Measurements from ENCODE around the gene ARHGEF10L.

The ARHGEF10L gene

GRCh38 chr1:17569200-17570139 lies 30.0 kb downstream of the ARHGEF10L start:
- DNase-seq (ENCODE audit: low spot score), result no peak

- DNase-seq (ENCODE audit: low spot score), result no peak
Measured at GRCh38 chr1:17570228-17570627, 30.7 kb downstream of the ARHGEF10L start.

- DNase-seq (ENCODE audit: low spot score), result no peak
Measured at GRCh38 chr1:17572264-17572985, 32.9 kb downstream of the ARHGEF10L start.

- no peak for DNase-seq (ENCODE audit: low spot score)
Measured at GRCh38 chr1:17573518-17574041, 34.1 kb downstream of the ARHGEF10L start.

GRCh38 chr1:17574516-17574915 lies 35.0 kb downstream of the ARHGEF10L start:
- DNase-seq (ENCODE audit: low spot score), result no peak

- DNase-seq (ENCODE audit: low spot score), result no peak
Measured at GRCh38 chr1:17575797-17576518, 36.5 kb downstream of the ARHGEF10L start.

GRCh38 chr1:17576519-17576853 lies 37.0 kb downstream of the ARHGEF10L start:
- no peak for DNase-seq (ENCODE audit: low spot score)

- no peak for DNase-seq (ENCODE audit: low spot score)
Measured at GRCh38 chr1:17577907-17578297, 38.4 kb downstream of the ARHGEF10L start.

GRCh38 chr1:17579951-17580939 lies 40.7 kb downstream of the ARHGEF10L start:
- DNase-seq (ENCODE audit: low spot score), result no peak

- DNase-seq (ENCODE audit: low spot score), result no peak
Measured at GRCh38 chr1:17581389-17582123, 42.1 kb downstream of the ARHGEF10L start.

- DNase-seq (ENCODE audit: low spot score), result no peak
Measured at GRCh38 chr1:17582124-17582774, 42.8 kb downstream of the ARHGEF10L start.

GRCh38 chr1:17584539-17584938 lies 45.0 kb downstream of the ARHGEF10L start:
- no peak for DNase-seq (ENCODE audit: low spot score)

GRCh38 chr1:17585266-17585987 lies 45.9 kb downstream of the ARHGEF10L start:
- DNase-seq (ENCODE audit: low spot score), result no peak

- DNase-seq (ENCODE audit: low spot score), result peak; percentile 35
Measured at GRCh38 chr1:17586172-17586964, 46.9 kb downstream of the ARHGEF10L start.

GRCh38 chr1:17587693-17588047 lies 48.2 kb downstream of the ARHGEF10L start:
- DNase-seq (ENCODE audit: low spot score), result no peak

- DNase-seq (ENCODE audit: low spot score), result no peak
Measured at GRCh38 chr1:17588048-17588871, 48.8 kb downstream of the ARHGEF10L start.

- DNase-seq (ENCODE audit: low spot score), result no peak
Measured at GRCh38 chr1:17591814-17592430, 52.4 kb downstream of the ARHGEF10L start.

Data from RKO (cell line).